Measurements from ENCODE around the gene FGF2.
"Not testable (repeated sequence)": the region's sequence is repeated elsewhere in the genome, so short reads cannot be mapped to it uniquely, and the experiment has no call there.

Gene FGF2

DNA sequence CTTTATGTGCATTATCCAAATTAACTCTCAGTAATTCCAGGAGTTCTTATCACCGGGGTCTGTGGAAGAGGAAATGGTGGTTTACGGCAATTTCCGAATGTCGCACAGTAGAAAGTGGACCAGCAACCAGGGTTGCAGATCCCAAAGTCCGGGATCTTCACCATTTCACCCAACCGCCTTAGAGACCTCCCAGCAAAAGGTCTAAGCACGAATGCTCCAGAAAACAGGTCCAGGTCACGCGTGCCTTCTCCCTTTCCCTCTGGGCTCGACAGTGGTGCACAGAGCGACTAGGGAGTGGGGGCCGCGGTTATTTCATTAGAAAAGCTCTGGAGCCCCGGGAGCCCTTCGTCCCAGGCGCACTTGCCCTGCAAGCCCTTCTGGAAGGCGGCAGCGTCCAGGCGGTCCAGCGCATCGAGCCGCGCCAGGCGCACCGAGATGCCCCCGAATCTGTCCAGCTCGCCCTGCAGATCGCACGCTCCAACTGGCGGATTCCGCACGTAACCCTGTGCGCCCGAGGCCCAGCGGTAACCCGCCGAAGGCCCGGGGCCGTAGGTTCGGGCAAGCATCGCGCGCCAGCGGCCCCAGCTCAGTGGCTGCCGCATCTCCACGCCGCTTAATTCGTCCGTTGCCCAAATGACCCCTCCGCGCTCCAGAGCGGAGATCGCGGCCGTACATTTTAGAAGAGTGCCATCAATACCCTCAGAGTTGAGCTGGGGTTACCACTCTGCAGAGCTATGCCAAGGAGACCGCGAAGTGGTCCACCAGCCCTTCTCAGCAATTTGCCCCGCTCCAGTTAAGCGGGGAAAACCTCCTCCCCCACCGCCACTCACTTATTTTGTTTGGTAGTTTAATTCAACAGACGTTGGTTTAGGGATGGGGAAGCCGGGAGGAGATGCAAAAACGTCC lies 95.6 kb downstream of the FGF2 start, which contains the start of gene NUDT6:
Gene NUDT6, minus strand, starts transcription at position 627 of the 906 bp plus-strand sequence. Its CDS starts 25 bp downstream, at position 602.
- no peak for FAIRE-seq
- peak; percentile 61 for DNase-seq (ENCODE audit: low spot score)

DNA sequence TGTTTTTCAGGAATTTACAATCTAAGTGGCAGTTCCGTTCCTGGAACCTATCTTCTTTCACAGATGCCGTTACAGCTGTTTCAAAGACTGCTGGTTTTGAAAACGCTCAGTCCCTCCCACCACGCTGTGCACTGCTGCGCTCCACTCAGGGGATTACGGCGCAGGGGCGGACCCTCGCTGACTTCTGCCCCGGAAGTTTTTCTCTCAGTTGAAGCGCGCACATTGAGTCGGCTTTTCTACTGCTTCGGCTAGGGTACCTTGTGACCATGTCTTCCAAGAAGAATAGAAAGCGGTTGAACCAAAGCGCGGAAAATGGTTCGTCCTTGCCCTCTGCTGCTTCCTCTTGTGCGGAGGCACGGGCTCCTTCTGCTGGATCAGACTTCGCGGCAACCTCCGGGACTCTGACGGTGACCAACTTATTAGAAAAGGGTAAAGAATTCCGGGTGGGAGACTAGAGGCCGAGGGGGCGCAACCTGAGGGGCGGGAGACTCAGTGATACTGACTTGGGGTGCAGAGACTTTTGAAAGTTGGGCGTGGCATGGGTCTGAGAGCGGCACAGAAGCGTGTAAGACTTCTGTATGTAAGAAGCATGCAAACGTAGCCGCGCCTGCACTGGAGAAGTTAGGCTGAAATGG lies 96.4 kb downstream of the FGF2 start:
- FAIRE-seq (no peak), DNase-seq (ENCODE audit: low spot score) (peak; percentile 88)

DNA sequence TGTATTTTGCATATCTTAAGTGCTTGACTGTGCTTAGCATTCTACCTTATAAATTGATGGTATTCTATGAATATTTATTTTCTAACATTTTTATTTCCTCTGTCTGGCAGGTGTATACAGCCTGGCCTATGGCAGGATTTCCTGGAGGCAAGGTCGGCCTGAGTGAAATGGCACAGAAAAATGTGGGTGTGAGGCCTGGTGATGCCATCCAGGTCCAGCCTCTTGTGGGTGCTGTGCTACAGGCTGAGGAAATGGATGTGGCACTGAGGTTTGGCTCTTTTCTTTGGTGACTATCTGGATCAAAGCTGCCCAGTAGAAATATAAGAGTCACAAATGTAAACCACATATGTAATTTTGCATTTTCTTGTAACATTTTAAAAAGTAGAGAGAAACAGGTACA lies 102.3 kb downstream of the FGF2 start:
- no peak for FAIRE-seq
- DNase-seq (ENCODE audit: low spot score), result no peak

DNA sequence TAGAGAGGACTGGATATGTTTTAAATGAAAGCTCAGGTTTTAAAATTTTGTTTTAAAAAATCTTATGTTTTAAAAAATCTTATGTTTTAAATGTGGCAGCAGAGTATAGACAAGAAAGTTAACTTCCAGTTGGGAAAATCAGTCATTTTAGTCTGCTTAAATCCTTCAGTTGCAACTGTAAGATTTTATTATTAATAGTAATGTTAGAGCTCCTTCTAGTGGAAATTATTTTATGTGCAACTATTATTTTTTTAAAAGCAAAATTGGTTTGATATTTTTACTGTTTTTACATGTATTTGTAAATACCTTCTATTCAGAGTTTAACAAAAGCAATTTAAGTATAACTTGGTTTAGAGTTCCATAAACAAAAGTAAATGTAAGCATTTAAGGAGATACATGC lies 104.2 kb downstream of the FGF2 start:
- FAIRE-seq (no peak), DNase-seq (ENCODE audit: low spot score) (no peak)

DNA sequence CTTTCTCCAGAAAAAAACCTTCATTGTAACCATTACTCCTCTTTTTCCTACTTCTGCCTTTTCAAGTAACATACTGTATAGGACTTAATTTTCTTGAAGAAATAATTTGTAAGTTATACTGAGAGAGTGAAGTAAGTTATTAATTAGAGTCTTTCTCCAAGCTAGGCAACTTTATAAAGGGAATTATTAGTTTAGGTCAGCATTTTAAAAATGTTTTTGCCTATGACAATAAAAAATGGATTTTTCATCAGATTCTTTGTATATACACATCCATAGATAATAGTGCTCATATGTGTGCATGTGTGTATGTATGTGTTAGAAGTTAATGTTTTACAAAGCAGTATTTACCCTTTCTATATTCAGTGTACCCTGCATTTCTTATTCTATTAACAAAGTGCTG lies 106.1 kb downstream of the FGF2 start:
- FAIRE-seq (no peak), DNase-seq (ENCODE audit: low spot score) (no peak)

DNA sequence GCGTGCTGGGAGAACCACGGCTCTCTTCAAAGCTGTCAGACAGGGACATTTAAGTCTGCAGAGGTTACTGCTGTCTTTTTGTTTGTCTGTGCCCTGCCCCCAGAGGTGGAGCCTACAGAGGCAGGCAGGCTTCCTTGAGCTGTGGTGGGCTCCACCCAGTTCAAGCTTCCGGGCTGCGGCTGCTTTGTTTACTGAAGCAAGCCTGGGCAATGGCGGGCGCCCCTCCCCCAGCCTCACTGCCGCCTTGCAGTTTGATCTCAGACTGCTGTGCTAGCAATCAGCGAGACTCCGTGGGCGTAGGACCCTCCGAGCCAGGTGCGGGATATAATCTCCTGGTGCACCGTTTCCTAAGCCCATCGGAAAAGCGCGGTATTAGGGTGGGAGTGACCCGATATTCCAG lies 118.5 kb downstream of the FGF2 start:
- FAIRE-seq; DNase-seq (ENCODE audit: low spot score): not testable (repeated sequence)

DNA sequence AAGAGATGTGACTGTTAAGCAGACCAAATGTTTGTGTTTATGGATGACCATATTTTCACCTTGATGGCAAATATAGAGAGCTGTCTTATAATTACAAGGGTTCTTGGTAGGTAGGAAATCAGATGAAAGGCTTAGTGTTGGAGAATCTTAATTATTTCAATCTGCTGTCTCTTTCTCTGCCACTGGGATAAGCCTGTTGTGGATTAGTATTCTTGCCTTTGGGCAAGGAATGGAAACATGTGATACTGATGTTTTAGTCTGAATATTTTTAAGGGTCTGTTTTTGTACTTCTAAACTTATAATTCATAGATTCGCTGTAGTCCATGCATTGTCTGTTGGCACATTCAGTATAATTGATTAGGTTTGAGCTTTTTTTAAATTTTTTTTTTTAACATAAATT lies 119.5 kb downstream of the FGF2 start:
- FAIRE-seq, result no peak

More for the DNA sequence above, 119.5 kb downstream of the FGF2 start:
- DNase-seq (ENCODE audit: low spot score), result no peak

All from urothelium cell line (cell line).